ENCODE results near the gene PDE3B. TPM values are rescaled to one million over a fixed set of nuclear protein-coding genes. Genes with fewer than 3 reads are reported as not detected.

PDE3B gene
- total RNA-seq = 4.3 and 8.6 TPM in 2 replicates

GRCh38 chr11:14643697-14644225 is at the start of gene PDE3B:
Gene PDE3B (plus strand): TSS chr11:14643804. CDS start chr11:14644076, 272 bp downstream.

GRCh38 chr11:14892036-14892556 is 248.5 kb downstream of the PDE3B start, which contains the start of gene CYP2R1:
Gene CYP2R1 (minus strand): TSS chr11:14892231. CDS start chr11:14892205, 26 bp downstream.

Small RNA genes lying within 50 kb of the gene (small RNA-seq; reads per million reads assigned to genes)
- not detected for gene CALCP

Other genes starting within 250 kb of the PDE3B start
- gene COPB1, start 144.0 kb upstream of the PDE3B start, total RNA-seq = 293 and 307 TPM in 2 replicates
- 160 and 165 TPM in 2 replicates for gene PSMA1, start 123.4 kb upstream of the PDE3B start, total RNA-seq
- gene CYP2R1, start 248.4 kb downstream of the PDE3B start, total RNA-seq = 10.1 and 13.2 TPM in 2 replicates

Data from articular chondrocyte of knee joint (primary cell).